Measurements from ENCODE around the gene CSGALNACT2. TPM values are rescaled to one million over a fixed set of nuclear protein-coding genes. Genes with fewer than 3 reads are reported as not detected.

Gene CSGALNACT2
- total RNA-seq, 1 donor from 2014 or later: 7.1 TPM

DNA sequence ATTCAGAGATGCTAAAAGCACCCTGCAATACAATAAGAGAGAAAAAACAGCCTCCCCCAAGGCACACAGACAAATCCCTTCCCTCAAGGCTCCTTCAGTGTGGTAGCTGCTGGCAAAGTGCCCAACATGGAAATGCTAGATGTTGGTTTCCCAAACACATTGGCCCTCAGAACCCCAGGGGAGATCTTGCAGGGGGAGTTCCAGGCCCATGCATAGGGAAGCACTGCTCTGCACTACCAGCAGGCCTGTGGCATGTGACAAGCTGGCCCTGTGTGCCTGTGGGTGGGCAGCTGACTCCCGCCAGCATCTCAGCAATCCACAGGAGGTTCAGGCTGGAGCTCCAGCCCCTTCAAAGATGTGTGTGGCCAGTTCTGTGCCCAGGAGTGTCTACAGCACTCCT lies 16.8 kb upstream of the CSGALNACT2 start:
- H3K36me3 ChIP-seq: no peaks in the 10 kb centered on the region
- TF ChIP-seq, protein P1, sequence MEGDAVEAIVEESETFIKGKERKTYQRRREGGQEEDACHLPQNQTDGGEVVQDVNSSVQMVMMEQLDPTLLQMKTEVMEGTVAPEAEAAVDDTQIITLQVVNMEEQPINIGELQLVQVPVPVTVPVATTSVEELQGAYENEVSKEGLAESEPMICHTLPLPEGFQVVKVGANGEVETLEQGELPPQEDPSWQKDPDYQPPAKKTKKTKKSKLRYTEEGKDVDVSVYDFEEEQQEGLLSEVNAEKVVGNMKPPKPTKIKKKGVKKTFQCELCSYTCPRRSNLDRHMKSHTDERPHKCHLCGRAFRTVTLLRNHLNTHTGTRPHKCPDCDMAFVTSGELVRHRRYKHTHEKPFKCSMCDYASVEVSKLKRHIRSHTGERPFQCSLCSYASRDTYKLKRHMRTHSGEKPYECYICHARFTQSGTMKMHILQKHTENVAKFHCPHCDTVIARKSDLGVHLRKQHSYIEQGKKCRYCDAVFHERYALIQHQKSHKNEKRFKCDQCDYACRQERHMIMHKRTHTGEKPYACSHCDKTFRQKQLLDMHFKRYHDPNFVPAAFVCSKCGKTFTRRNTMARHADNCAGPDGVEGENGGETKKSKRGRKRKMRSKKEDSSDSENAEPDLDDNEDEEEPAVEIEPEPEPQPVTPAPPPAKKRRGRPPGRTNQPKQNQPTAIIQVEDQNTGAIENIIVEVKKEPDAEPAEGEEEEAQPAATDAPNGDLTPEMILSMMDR (IDR thresholded peaks at IDR 0.05; ENCODE audit: borderline replicate concordance): no peak
- intact Hi-C loops (cut with micrococcal nuclease): no loop called here

DNA sequence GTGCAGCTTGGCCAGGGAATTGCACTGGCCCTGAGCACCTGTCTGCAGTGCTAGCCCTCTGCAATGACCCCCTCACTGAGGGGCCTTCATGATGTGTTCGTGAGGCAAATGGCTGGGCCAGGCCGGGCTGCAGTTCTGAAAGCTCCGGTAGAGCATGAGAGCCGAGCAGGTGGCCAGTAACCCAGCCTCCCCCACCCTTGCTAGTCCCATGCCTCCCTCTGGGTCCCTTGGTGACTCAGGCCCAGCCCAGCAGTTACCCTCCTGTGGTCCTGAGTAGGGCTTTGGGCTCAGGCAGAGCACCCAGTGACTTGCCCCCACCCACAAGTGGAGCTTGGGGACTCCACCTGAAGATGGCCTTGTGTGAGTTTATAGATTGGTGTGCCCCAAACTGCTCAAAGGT lies 16.1 kb upstream of the CSGALNACT2 start:
- Histone ChIP-seq H3K36me3 (no peaks in the 10 kb centered on the region), H3K9me3 (replicated peaks) (no peaks in the 10 kb centered on the region), H3K27ac (replicated peaks) (no peak overlapping the region), H3K27me3 (ENCODE audit: low read depth) (peaks cover 4% of the 10 kb centered on the region), H3K4me1 (peaks cover 9% of the 10 kb centered on the region), H3K4me3 (no peak overlapping the region)
- no peak for DNase-seq
- TF ChIP-seq, protein P1 (IDR thresholded peaks at IDR 0.05; ENCODE audit: borderline replicate concordance): no peak
- intact Hi-C loops (cut with micrococcal nuclease): no loop called here

More for the DNA sequence above, 16.8 kb upstream of the CSGALNACT2 start:
- peaks cover 4% of the 10 kb centered on the region for H3K27me3 ChIP-seq (ENCODE audit: low read depth)
- H3K9me3 ChIP-seq (replicated peaks): no peaks in the 10 kb centered on the region
- H3K27ac ChIP-seq (replicated peaks): no peak overlapping the region
- DNase-seq: no peak
- H3K4me3 ChIP-seq: no peak overlapping the region
- peaks cover 9% of the 10 kb centered on the region for H3K4me1 ChIP-seq

DNA sequence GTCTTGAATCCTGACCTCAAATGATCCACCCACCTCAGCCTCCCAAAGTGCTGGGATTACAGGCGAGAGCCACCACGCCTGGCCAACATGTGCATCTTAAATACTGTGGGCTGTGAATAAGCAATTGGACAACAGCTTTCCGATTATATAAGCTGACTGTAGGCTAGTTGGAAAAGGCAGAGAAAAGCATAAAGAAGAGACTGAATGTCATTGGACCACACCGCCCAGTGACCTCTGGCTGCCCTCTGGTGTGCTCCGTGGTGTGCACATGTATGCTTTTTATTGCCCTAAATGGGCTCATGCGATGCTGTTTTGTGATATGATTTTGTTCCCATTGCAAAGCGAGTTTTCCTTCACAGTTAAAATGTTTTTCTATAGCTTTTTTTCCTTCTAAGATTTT lies 15.4 kb upstream of the CSGALNACT2 start:
- TF ChIP-seq, protein P1 (IDR thresholded peaks at IDR 0.05; ENCODE audit: borderline replicate concordance): no peak
- no peaks in the 10 kb centered on the region for H3K9me3 ChIP-seq (replicated peaks)
- intact Hi-C loops (cut with micrococcal nuclease): no loop called here

DNA sequence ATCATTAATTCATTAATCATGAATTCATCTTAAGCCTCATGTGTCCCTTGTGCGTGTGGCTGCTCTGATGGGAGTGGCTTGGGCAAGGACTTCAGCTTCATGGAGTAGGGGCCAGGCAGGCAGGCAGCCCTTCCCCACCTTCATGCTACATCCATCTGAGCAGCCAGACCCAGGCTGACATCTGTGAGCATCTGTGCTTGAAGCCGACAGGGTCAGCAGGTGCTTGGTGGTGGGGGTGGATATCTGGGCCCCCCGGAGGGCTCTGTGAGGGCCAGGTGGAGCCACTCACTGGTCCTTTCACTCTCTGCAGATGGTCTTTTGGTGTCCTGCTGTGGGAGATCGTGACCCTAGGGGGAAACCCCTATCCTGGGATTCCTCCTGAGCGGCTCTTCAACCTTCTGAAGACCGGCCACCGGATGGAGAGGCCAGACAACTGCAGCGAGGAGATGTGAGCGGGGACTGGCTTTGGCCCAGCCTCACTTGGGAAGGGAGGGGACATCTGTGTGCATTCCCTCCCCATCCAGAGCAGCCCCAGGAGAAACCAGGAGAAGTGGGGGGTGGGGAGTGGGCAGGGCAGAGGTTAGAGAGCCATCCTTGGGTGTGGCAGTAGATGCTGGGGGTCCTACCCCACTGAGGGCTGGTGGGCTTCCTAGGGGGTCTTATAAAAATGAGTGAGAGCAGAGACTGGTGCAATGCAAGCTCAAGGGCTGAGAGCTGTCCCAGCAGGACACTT lies 14.7 kb upstream of the CSGALNACT2 start:
- Histone ChIP-seq H3K27ac (replicated peaks) (no peak overlapping the region), H3K4me3 (no peak overlapping the region), H3K9me3 (replicated peaks) (no peaks in the 10 kb centered on the region), H3K4me1 (peaks cover 9% of the 10 kb centered on the region), H3K27me3 (ENCODE audit: low read depth) (peaks cover 4% of the 10 kb centered on the region), H3K36me3 (no peaks in the 10 kb centered on the region)
- DNase-seq: no peak
- intact Hi-C loops (cut with micrococcal nuclease): no loop called here
- TF ChIP-seq, protein P1 (IDR thresholded peaks at IDR 0.05; ENCODE audit: borderline replicate concordance): no peak

More for the DNA sequence above, 15.4 kb upstream of the CSGALNACT2 start:
- no peak for DNase-seq
- Histone ChIP-seq H3K27ac (replicated peaks) (no peak overlapping the region), H3K4me3 (no peak overlapping the region), H3K4me1 (peaks cover 9% of the 10 kb centered on the region), H3K36me3 (no peaks in the 10 kb centered on the region), H3K27me3 (ENCODE audit: low read depth) (peaks cover 4% of the 10 kb centered on the region)

DNA sequence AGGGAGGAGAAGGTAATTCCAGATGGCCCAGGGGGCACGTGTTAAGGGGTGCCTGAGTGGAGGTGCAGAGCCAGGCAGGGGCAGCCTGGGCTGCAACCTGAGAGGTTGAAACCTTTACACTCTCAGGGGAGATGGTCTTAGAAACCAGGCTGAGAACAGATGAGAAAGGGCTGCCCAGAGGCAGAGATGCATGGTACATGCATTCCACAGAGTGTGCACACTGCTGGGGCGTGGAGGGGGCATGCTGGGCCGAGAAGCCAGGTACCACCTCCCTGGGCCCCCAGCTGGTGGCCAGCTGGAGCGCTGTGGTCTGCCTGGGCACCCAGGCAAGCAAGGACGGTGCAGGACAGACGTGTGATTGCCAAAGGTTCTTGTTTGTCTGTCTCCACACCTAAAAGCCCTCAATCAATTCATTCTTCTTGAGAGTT lies 14.1 kb upstream of the CSGALNACT2 start:
- DNase-seq: no peak
- Histone ChIP-seq H3K36me3 (no peaks in the 10 kb centered on the region), H3K27ac (replicated peaks) (no peak overlapping the region), H3K4me3 (no peak overlapping the region), H3K9me3 (replicated peaks) (no peaks in the 10 kb centered on the region), H3K4me1 (peaks cover 9% of the 10 kb centered on the region), H3K27me3 (ENCODE audit: low read depth) (peaks cover 4% of the 10 kb centered on the region)
- TF ChIP-seq, protein P1 (IDR thresholded peaks at IDR 0.05; ENCODE audit: borderline replicate concordance): no peak
- intact Hi-C loops (cut with micrococcal nuclease): no loop called here
